ENCODE results near the gene SIAH3. TPM values are rescaled to one million over a fixed set of nuclear protein-coding genes. Genes with fewer than 3 reads are reported as not detected.

SIAH3 gene
- total RNA-seq, 4 donors from 2014 or later: under 0.01 to 0.12 TPM; not detected in 2

- ATAC-seq (ENCODE audit: low FRiP score): no peak
- TF ChIP-seq CTCF (IDR thresholded peaks at IDR 0.05): no peak
- DNase-seq (ENCODE audit: low spot score): no peak
These were observed 35.1 kb downstream of the SIAH3 start for GRCh38 chr13:45816427-45816826.

GRCh38 chr13:45812695-45813372, 38.7 kb downstream of the SIAH3 start:
- no peak for DNase-seq (ENCODE audit: low spot score)
- TF ChIP-seq CTCF (IDR thresholded peaks at IDR 0.05): no peak
- ATAC-seq (ENCODE audit: low FRiP score): no peak

GRCh38 chr13:45811891-45812694, 39.5 kb downstream of the SIAH3 start:
- DNase-seq (ENCODE audit: low spot score) (peak; percentile 25), ATAC-seq (ENCODE audit: low FRiP score) (peak; percentile 81)
- no peak for TF ChIP-seq CTCF (IDR thresholded peaks at IDR 0.05)

- TF ChIP-seq CTCF (IDR thresholded peaks at IDR 0.05): no peak
- ATAC-seq (ENCODE audit: low FRiP score) (no peak), DNase-seq (ENCODE audit: low spot score) (no peak)
These were observed 41.7 kb downstream of the SIAH3 start for GRCh38 chr13:45809801-45810394.

GRCh38 chr13:45808925-45809324, 42.6 kb downstream of the SIAH3 start:
- ATAC-seq (ENCODE audit: low FRiP score) (no peak), DNase-seq (ENCODE audit: low spot score) (no peak)
- no peak for TF ChIP-seq CTCF (IDR thresholded peaks at IDR 0.05)

- ATAC-seq (ENCODE audit: low FRiP score) (no peak), DNase-seq (ENCODE audit: low spot score) (no peak)
- TF ChIP-seq CTCF (IDR thresholded peaks at IDR 0.05): no peak
These were observed 43.9 kb downstream of the SIAH3 start for GRCh38 chr13:45807520-45808099.

All from omental fat pad (tissue), 4 donors.